Gastrocnemius medialis (tissue), 4 donors: ENCODE results near the gene MGRN1. TPM values are rescaled to one million over a fixed set of nuclear protein-coding genes. Genes with fewer than 3 reads are reported as not detected.

Source experiments
- ATAC-seq, 2 donors: fragments of 150-250 bp; one replicate each; pipeline ENCODE4 v1.9.1; 2016
- DNase-seq, 2 donors: peaks; one replicate each; pipeline ENCODE4 v3.0.0-alpha.2; 2019
- H3K27ac ChIP-seq, 4 donors: fragments of 200-600 bp; sonication (generic); 1 replicate in 1 of 4; 2 replicates in 3 of 4; pipeline ENCODE4 v1.5.1; 2016 to 2018; ENCODE audit warnings: mild to moderate bottlenecking in 2 of 4, moderate library complexity in 1 of 4
- H3K27me3 ChIP-seq, 3 donors: fragments of 200-600 bp; sonication (generic) in 2 of 3; 1 replicate in 1 of 3; 2 replicates in 2 of 3; pipeline versions ENCODE4 v1.5.1 to v1.6.0; 2016 to 2019; ENCODE audit warnings: mild to moderate bottlenecking in 1 of 3, moderate library complexity in 1 of 3
- H3K36me3 ChIP-seq, 2 donors: fragments of 200-600 bp; sonication (generic) in 1 of 2; one replicate each; pipeline ENCODE4 v1.5.1; 2017 to 2018
- H3K4me1 ChIP-seq, 2 donors: fragments of 200-600 bp; sonication (generic) in 1 of 2; one replicate each; pipeline ENCODE4 v1.5.1; 2016 to 2017; ENCODE audit warnings: mild to moderate bottlenecking in 2 of 2
- H3K4me3 ChIP-seq, 4 donors: fragments of 200-600 bp; sonication (generic) in 3 of 4; 1 replicate in 1 of 4; 2 replicates in 3 of 4; pipeline ENCODE4 v1.5.1; 2016 to 2019; ENCODE audit warnings: mild to moderate bottlenecking in 2 of 4
- H3K9me3 ChIP-seq, 3 donors: fragments of 200-600 bp; sonication (generic) in 2 of 3; 1 replicate in 1 of 3; 2 replicates in 2 of 3; pipeline ENCODE4 v1.5.1; 2016 to 2019
- POLR2A ChIP-seq, 2 donors: fragments of 450-650 bp; IDR thresholded peaks; one replicate each; pipeline ENCODE4 v1.6.1; 2017; ENCODE audit warnings: antibody characterized with exemption in 2 of 2, mild to moderate bottlenecking in 2 of 2, moderate library complexity in 2 of 2
- in situ Hi-C, 4 donors: fragments of 200-750 bp; cut with MboI; loops; one replicate each; pipeline versions ENCODE4 v1.15.0 to v1.8.0; 2017; ENCODE audit warnings: low sequenced_read_pairs in 4 of 4
- intact Hi-C: fragments of 100-400 bp; cut with DNase I; formaldehyde crosslinking; loops from one replicate; pipeline ENCODE4 v1.15.1; 2023; ENCODE audit warnings: low total_unique reads
- total RNA-seq, 4 donors: library from RNA; depleted of rRNA; stranded (reverse); fragments of >200 nt; gene quantifications; one replicate each; pipeline versions ENCODE4 v1.1.0 to v1.2.3, GENCODE V29; 2016
- TF ChIP-seq, protein P1 (sequence below), 5 experiments: fragments of 450-650 bp in 3 of 5; fragments of 200-600 bp in 2 of 5; sonication (generic) in 2 of 5; IDR thresholded peaks in 4 of 5; conservative IDR thresholded peaks in 1 of 5; 1 replicate in 4 of 5; 2 replicates in 1 of 5; pipeline ENCODE4 v1.5.1; 2016 to 2019; ENCODE audit warnings: antibody characterized with exemption in 5 of 5, mild to moderate bottlenecking in 3 of 5, moderate library complexity in 3 of 5

MGRN1 gene
- total RNA-seq = 10 to 100 TPM; 33.8 to 62.9 (median 55.0) TPM

GRCh38 chr16:4624015-4624826, at the start of gene MGRN1:
Gene MGRN1 (plus strand): TSS chr16:4624826. CDS start chr16:4624961, 135 bp downstream.
- H3K9me3 ChIP-seq = no peaks in the 10 kb centered on the region
- peak; percentile 97 to 98 for ATAC-seq
- peak within 1 kb of the TSS; percentile 88 to 96 (median 94) for H3K27ac ChIP-seq
- intact Hi-C loops (loop anchor here (1.0 to 5.0 kb wide), 4 partner anchors 85 to 333 kb away; partner anchors contain the start of genes ANKS3, CDIP1 and DNAAF8), in situ Hi-C loops (loop anchor here in 1 of 4 donors (25.0 kb wide), 1 partner anchor 112 kb away; no protein-coding TSS in a partner anchor)
- no peaks in the 10 kb centered on the region for H3K27me3 ChIP-seq
- peaks cover 19% of the 10 kb centered on the region in 2 donors for H3K4me1 ChIP-seq
- TF ChIP-seq, protein P1, sequence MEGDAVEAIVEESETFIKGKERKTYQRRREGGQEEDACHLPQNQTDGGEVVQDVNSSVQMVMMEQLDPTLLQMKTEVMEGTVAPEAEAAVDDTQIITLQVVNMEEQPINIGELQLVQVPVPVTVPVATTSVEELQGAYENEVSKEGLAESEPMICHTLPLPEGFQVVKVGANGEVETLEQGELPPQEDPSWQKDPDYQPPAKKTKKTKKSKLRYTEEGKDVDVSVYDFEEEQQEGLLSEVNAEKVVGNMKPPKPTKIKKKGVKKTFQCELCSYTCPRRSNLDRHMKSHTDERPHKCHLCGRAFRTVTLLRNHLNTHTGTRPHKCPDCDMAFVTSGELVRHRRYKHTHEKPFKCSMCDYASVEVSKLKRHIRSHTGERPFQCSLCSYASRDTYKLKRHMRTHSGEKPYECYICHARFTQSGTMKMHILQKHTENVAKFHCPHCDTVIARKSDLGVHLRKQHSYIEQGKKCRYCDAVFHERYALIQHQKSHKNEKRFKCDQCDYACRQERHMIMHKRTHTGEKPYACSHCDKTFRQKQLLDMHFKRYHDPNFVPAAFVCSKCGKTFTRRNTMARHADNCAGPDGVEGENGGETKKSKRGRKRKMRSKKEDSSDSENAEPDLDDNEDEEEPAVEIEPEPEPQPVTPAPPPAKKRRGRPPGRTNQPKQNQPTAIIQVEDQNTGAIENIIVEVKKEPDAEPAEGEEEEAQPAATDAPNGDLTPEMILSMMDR (IDR thresholded peaks at IDR 0.05 in 4 of 5, conservative IDR thresholded peaks at IDR 0.05 in 1 of 5) = peak; percentile 91 to 97 (median 95)
- TF ChIP-seq POLR2A (IDR thresholded peaks at IDR 0.05) = no peak
- H3K4me3 ChIP-seq = peak within 1 kb of the TSS; percentile 77 to 97 (median 82)
- no peaks in the 10 kb centered on the region for H3K36me3 ChIP-seq
- peak; percentile 93 to 95 for DNase-seq

- intact Hi-C loops (no loop called here), in situ Hi-C loops (loop anchor here in 1 of 4 donors (25.0 kb wide), 1 partner anchor 88 kb away; the partner anchor contains the start of gene HMOX2)
- no peak for ATAC-seq
- no peak for TF ChIP-seq POLR2A (IDR thresholded peaks at IDR 0.05)
- TF ChIP-seq, protein P1 (IDR thresholded peaks at IDR 0.05 in 4 of 5, conservative IDR thresholded peaks at IDR 0.05 in 1 of 5) = no peak
- Histone ChIP-seq H3K4me1 (peaks cover 0 to 5% of the 10 kb centered on the region in 2 donors), H3K4me3 (no peak overlapping the region), H3K27ac (no peak overlapping the region), H3K27me3 (no peaks in the 10 kb centered on the region), H3K9me3 (no peaks in the 10 kb centered on the region), H3K36me3 (no peaks in the 10 kb centered on the region)
- DNase-seq = no peak
Measured at GRCh38 chr16:4574919-4575705, 49.5 kb upstream of the MGRN1 start.

- H3K4me1 ChIP-seq = peaks cover 0 to 5% of the 10 kb centered on the region in 2 donors
- H3K36me3 ChIP-seq = no peaks in the 10 kb centered on the region
- H3K4me3 ChIP-seq = no peak overlapping the region
- ATAC-seq = no peak
- in situ Hi-C loops = loop anchor here in 1 of 4 donors (25.0 kb wide), 1 partner anchor 89 kb away; the partner anchor contains the start of gene HMOX2
- H3K27me3 ChIP-seq = no peaks in the 10 kb centered on the region
- H3K9me3 ChIP-seq = no peaks in the 10 kb centered on the region
- no peak for DNase-seq
- no peak overlapping the region for H3K27ac ChIP-seq
- TF ChIP-seq, protein P1 (IDR thresholded peaks at IDR 0.05 in 4 of 5, conservative IDR thresholded peaks at IDR 0.05 in 1 of 5) = no peak
- no peak for TF ChIP-seq POLR2A (IDR thresholded peaks at IDR 0.05)
- intact Hi-C loops = no loop called here
Measured at GRCh38 chr16:4576008-4576407, 48.6 kb upstream of the MGRN1 start.

- no peak for TF ChIP-seq POLR2A (IDR thresholded peaks at IDR 0.05)
- TF ChIP-seq, protein P1 (IDR thresholded peaks at IDR 0.05 in 4 of 5, conservative IDR thresholded peaks at IDR 0.05 in 1 of 5) = no peak
- H3K9me3 ChIP-seq = no peaks in the 10 kb centered on the region
- H3K4me1 ChIP-seq = no peaks in the 10 kb centered on the region
- H3K27ac ChIP-seq = no peak overlapping the region
- ATAC-seq = no peak
- intact Hi-C loops = no loop called here
- in situ Hi-C loops = loop anchor here in 1 of 4 donors (25.0 kb wide), 1 partner anchor 92 kb away; the partner anchor contains the start of gene HMOX2
- DNase-seq = no peak
- no peaks in the 10 kb centered on the region for H3K36me3 ChIP-seq
- H3K27me3 ChIP-seq = no peaks in the 10 kb centered on the region
- no peak overlapping the region for H3K4me3 ChIP-seq
Measured at GRCh38 chr16:4578961-4579530, 45.6 kb upstream of the MGRN1 start.
